AG09309 (cell line): ENCODE data around the gene AUTS2.

ENCODE experiments used
- DNase-seq: peaks from one replicate; pipeline ENCODE4 v3.0.0-alpha.2; 2010; ENCODE audit warnings: low read depth
- H3K4me3 ChIP-seq: 2 replicates; pipeline ENCODE4 v1.5.1; 2011; ENCODE audit warnings: mild to moderate bottlenecking, low read depth, low read length, moderate library complexity; ENCODE audit not compliant: control insufficient read depth
- TF ChIP-seq, protein P1 (sequence below): IDR thresholded peaks from 2 replicates; pipeline ENCODE4 v1.5.1; 2011; ENCODE audit warnings: mild to moderate bottlenecking, low read depth, low read length, inconsistent platforms; ENCODE audit not compliant: insufficient read depth, control insufficient read depth; ENCODE audit errors: missing control alignments

Gene AUTS2

DNA sequence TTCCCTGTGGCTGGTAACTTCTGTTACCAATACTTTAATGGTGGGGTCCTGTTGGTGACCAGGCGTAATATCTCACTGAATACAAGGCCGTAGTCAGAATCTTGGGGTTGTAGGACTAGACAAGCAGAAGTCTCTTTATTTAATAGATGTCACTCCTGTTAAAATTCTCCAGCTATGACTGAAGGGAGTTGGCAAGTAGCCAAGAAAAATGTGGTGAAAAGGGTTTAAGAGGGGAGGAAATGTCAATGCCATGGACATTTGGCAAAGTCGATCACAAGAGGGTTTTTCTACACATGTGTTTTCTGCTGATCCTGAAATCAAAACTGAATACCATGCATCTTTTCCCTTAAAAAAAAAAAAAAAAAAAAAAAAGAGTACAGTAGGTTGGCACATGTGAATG is 533.5 kb downstream of the AUTS2 start:
- DNase-seq, result no peak
- TF ChIP-seq, protein P1, sequence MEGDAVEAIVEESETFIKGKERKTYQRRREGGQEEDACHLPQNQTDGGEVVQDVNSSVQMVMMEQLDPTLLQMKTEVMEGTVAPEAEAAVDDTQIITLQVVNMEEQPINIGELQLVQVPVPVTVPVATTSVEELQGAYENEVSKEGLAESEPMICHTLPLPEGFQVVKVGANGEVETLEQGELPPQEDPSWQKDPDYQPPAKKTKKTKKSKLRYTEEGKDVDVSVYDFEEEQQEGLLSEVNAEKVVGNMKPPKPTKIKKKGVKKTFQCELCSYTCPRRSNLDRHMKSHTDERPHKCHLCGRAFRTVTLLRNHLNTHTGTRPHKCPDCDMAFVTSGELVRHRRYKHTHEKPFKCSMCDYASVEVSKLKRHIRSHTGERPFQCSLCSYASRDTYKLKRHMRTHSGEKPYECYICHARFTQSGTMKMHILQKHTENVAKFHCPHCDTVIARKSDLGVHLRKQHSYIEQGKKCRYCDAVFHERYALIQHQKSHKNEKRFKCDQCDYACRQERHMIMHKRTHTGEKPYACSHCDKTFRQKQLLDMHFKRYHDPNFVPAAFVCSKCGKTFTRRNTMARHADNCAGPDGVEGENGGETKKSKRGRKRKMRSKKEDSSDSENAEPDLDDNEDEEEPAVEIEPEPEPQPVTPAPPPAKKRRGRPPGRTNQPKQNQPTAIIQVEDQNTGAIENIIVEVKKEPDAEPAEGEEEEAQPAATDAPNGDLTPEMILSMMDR, result no peak
- H3K4me3 ChIP-seq, result no peak overlapping the region

DNA sequence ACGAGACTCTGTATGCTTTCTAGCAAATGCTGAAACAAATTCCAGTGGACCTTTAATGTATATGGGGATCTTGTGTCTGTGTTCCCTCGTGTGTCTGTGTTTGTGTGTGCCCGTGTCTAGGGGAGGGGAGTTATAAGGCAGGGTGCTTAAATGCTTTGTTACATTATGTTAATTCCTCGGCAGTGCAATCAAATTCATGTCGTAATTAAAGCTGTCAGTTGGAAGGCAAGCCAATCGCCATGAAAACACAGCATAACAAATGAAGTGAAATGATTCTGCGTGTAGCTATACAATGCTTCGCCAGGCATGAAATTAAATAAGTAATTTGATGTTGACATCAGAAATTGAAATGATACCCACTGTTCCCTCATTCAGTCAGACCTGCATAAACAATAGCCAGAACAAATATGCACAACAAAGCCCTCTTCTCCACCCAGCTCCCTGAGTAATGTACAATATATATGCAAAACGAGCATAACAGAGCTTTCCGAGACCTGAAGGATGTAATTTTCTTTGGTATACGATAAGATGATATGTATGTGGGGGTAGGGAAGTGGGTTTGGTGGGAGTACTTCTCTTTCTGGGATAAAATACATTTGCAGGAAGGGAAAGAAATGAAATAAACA is 534.1 kb downstream of the AUTS2 start:
- no peak for DNase-seq

DNA sequence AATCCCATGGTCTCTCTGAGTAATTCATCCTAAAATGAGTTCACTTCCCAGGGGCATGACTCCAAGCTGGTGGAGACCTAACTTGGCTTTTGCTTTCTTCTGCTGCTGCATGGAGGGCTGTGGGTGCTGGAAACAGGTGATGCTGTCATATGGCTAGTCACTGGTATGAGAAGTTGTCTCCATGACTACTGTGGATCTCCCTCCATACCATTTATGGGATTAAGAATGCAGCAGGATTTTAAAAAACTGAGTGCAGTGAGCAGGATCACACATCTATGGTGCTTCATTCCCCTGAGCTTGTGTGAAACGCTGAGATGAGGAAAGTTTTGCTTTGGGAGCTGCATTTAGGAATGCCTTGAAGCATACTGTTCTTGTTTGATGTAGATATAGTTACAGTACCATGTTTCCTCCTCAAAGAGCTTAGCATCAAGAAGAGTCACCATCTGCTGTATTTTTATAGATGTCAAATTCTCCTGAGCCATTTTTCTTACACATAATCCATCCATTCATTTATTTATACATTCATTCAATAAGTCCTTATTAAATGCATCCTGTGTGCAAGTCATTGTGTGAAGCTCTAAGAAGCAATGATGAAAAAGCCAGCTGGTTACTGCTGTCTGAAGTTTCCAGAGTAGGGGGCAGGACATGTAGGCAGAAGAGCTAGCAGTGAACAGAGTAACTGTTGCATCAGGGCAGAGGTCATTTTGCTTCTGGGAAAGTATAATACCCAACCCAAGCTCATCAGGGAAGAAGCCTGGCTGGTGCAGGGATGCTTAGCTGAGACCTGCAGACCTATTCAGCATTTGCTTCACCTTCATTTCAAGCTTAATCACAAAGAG is 534.8 kb downstream of the AUTS2 start:
- no peak for DNase-seq
- H3K4me3 ChIP-seq, result no peak overlapping the region
- TF ChIP-seq, protein P1, result no peak

More for the DNA sequence above, 534.1 kb downstream of the AUTS2 start:
- no peak overlapping the region for H3K4me3 ChIP-seq
- TF ChIP-seq, protein P1, result no peak

DNA sequence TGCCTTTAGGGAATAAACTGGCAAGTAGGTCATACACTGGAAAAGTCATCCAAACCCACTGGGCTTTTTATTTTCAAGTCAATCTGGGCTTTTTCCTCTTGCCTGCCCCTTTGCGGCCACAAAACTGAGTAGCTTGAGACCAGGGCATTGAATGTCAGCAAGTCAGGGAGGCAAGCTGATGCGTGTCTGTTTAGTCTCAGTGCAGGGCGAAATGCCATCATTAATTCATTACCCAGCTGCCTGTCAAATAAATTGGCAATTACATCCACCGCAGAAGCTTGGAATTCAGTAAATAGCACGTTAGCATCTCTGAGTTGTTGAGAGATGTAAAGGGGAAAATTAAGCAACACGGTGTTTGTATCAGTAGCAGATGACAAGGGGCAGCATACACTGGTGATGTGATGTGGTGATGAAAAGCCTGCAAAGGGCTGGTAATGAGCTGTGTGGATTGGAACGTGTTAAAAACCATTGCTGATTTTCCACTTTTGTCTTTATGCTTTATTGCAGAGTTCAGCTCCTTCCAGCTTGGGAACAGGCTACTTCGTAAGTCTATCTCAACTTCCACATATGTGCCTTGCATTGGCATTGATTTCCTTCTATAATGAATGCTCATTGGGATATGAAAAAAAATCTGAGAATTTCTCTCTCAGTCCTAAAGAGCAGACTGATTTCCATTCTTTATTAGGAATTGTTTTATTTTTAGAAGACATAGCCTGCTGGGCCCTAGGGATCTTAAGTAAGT is 535.9 kb downstream of the AUTS2 start:
- DNase-seq, result no peak
- TF ChIP-seq, protein P1, result no peak
- no peak overlapping the region for H3K4me3 ChIP-seq

DNA sequence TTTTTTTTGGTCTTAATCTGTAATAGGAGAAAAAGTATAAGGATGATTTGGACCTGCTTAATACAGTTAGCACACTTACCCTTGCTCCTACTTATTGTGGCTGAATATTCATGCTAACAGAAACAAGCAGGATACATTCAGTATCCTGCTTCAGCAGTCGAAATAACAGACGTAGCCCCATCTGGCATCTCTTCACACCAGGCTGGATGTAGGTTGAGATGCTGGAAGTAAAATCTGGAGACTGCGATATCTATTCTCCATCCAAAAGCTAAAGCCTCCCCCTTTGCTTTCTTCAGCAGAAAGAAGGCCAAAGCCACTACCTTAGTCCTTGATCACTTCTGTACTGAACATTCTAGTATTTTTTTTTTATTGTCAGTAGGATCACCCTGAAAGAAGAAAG is 537.4 kb downstream of the AUTS2 start:
- no peak for DNase-seq
- TF ChIP-seq, protein P1, result no peak
- H3K4me3 ChIP-seq, result no peak overlapping the region

DNA sequence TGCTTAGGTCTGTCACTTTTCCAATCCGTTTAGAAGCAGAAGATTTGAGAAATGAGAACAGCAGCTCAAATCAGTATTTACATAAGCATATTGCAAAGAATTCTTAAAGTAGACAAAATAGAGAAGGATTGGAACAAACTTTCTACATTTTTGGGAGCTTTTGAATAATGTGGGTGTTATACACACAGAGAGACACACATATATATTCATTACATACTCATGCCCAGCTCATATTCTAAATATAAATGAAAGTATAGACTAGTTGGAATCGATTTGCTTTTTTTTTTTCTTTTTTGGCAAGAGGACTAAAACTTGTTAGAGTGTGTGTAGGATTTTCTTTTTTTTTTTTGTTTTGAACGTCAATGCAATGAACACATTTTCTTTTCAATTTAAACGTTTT is 538.9 kb downstream of the AUTS2 start:
- TF ChIP-seq, protein P1, result no peak
- no peak overlapping the region for H3K4me3 ChIP-seq
- DNase-seq, result no peak
